ENCODE measurements around the gene RAB5A.
"Not testable (repeated sequence)": the region's sequence is repeated elsewhere in the genome, so short reads cannot be mapped to it uniquely, and the experiment has no call there.

RAB5A gene

GRCh38 chr3:19946832-19947548 lies at the start of gene RAB5A:
Gene RAB5A, plus strand, starts transcription at chr3:19947097. Its CDS starts 3,802 bp downstream, at chr3:19950899.
- DNase-seq: peak; percentile 94 to 98

GRCh38 chr3:19898721-19899120 lies 48.2 kb upstream of the RAB5A start:
- DNase-seq: no peak

- DNase-seq: no peak
Observed at GRCh38 chr3:19899264-19899663, 47.6 kb upstream of the RAB5A start.

- DNase-seq: not testable (repeated sequence)
Observed at GRCh38 chr3:19899833-19900232, 47.1 kb upstream of the RAB5A start.

GRCh38 chr3:19901337-19901736 lies 45.6 kb upstream of the RAB5A start:
- no peak for DNase-seq

GRCh38 chr3:19901918-19902317 lies 45.0 kb upstream of the RAB5A start:
- no peak for DNase-seq

- no peak for DNase-seq
Observed at GRCh38 chr3:19903649-19904048, 43.2 kb upstream of the RAB5A start.

- DNase-seq: no peak
Observed at GRCh38 chr3:19907523-19907922, 39.4 kb upstream of the RAB5A start.

- DNase-seq: no peak
Observed at GRCh38 chr3:19911452-19911851, 35.4 kb upstream of the RAB5A start.

GRCh38 chr3:19917167-19917566 lies 29.7 kb upstream of the RAB5A start:
- DNase-seq: no peak

- DNase-seq: no peak
Observed at GRCh38 chr3:19920401-19921080, 26.4 kb upstream of the RAB5A start.

GRCh38 chr3:19931180-19931692 lies 15.7 kb upstream of the RAB5A start:
- DNase-seq: peak; percentile 4 to 11

- DNase-seq: no peak
Observed at GRCh38 chr3:19931767-19932188, 15.1 kb upstream of the RAB5A start.

GRCh38 chr3:19932422-19932821 lies 14.5 kb upstream of the RAB5A start:
- no peak for DNase-seq

GRCh38 chr3:19934098-19934566 lies 12.8 kb upstream of the RAB5A start, which contains the start of gene EFHB:
Gene EFHB, minus strand, starts transcription at chr3:19934217. Its CDS starts 199 bp downstream, at chr3:19934018.
- DNase-seq: no peak

GRCh38 chr3:19937459-19938294 lies 9.2 kb upstream of the RAB5A start:
- no peak for DNase-seq

- DNase-seq: no peak
Observed at GRCh38 chr3:19938295-19938627, 8.6 kb upstream of the RAB5A start.

- DNase-seq: no peak
Observed at GRCh38 chr3:19940643-19941042, 6.3 kb upstream of the RAB5A start.

- DNase-seq: no peak
Observed at GRCh38 chr3:19945534-19945933, 1.4 kb upstream of the RAB5A start.

- no peak for DNase-seq
Observed at GRCh38 chr3:19945969-19946831, 697 bp upstream of the RAB5A start.

- DNase-seq: peak in 1 of 2 donors; percentile 36
Observed at GRCh38 chr3:19947549-19948225, 790 bp downstream of the RAB5A start.

GRCh38 chr3:19948226-19948591 lies 1.3 kb downstream of the RAB5A start:
- DNase-seq: no peak
